ENCODE results near the gene MAPK4.
"Not testable (repeated sequence)": the region's sequence is repeated elsewhere in the genome, so short reads cannot be mapped to it uniquely, and the experiment has no call there.

The MAPK4 gene

GRCh38 chr18:50563376-50563775 lies 3.5 kb downstream of the MAPK4 start:
- Histone ChIP-seq H2AFZ (no peak overlapping the region), H3K4me2 (ENCODE audit: low read length) (no peak overlapping the region), H3K36me3 (ENCODE audit: control insufficient read depth, insufficient read depth, low read length) (no peaks in the 10 kb centered on the region), H3K4me1 (peaks cover 15% of the 10 kb centered on the region), H3K27me3 (ENCODE audit: control insufficient read depth, insufficient read depth, low read length) (no peaks in the 10 kb centered on the region), H3K27ac (no peak overlapping the region), H3K79me2 (peaks cover 8% of the 10 kb centered on the region), H3K4me3 (ENCODE audit: low read depth, low read length) (no peak overlapping the region), H3K9me3 (ENCODE audit: control insufficient read depth, low read length) (no peaks in the 10 kb centered on the region), H3K9ac (no peak overlapping the region)
- no peak for TF ChIP-seq CTCF (IDR thresholded peaks at IDR 0.05)

DNA sequence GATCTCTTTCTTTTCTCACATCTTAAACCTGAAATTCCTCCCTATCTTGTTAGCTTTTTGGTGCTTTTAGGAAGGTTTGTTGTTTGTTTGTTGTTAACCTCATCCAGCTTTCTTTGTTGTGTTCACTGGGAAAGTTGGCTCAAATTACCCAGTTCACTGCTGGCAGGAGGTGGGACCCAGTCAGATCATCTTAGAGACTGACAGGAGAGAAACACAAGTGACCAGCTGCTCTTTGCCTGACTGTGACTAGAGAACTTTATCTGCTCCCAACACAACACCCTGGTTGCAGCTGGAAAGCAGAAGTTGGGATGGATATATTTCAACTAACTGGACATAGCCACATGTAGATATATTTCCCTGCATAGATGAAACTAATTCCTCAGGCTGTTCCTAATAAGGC lies 10.0 kb downstream of the MAPK4 start:
- Histone ChIP-seq H3K27me3 (ENCODE audit: control insufficient read depth, insufficient read depth, low read length) (no peaks in the 10 kb centered on the region), H3K36me3 (ENCODE audit: control insufficient read depth, insufficient read depth, low read length) (no peaks in the 10 kb centered on the region), H3K9ac (no peak overlapping the region)

DNA sequence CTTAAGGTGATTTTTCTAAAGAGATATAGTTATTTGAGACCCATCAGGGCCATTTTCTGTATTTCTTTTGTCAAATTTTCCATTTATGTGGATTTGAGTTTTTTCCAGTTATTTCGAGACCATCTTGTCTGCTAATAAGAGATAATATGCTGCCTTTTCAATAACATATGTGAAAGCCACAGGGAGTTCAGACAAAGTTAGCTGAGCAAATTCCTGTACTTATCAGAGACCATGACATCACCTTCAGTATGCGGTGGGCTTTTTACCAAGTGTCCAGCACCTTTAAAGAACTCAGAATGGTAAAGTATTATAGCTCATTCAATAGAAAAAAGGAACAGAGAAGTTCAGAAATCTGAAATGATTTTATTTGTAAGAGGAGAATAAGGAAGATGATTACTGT lies 11.7 kb downstream of the MAPK4 start:
- no peak for TF ChIP-seq CTCF (IDR thresholded peaks at IDR 0.05)
- Histone ChIP-seq H3K79me2 (peaks cover 6% of the 10 kb centered on the region), H3K36me3 (ENCODE audit: control insufficient read depth, insufficient read depth, low read length) (no peaks in the 10 kb centered on the region), H3K4me2 (ENCODE audit: low read length) (no peak overlapping the region), H3K4me3 (ENCODE audit: low read depth, low read length) (no peak overlapping the region), H3K27me3 (ENCODE audit: control insufficient read depth, insufficient read depth, low read length) (no peaks in the 10 kb centered on the region), H3K4me1 (peaks cover 3% of the 10 kb centered on the region), H2AFZ (no peak overlapping the region), H3K9ac (no peak overlapping the region), H3K27ac (no peak overlapping the region), H3K9me3 (ENCODE audit: control insufficient read depth, low read length) (no peaks in the 10 kb centered on the region)

More for the DNA sequence above, 10.0 kb downstream of the MAPK4 start:
- Histone ChIP-seq H3K4me2 (ENCODE audit: low read length) (no peak overlapping the region), H3K79me2 (peaks cover 6% of the 10 kb centered on the region), H2AFZ (no peak overlapping the region), H3K4me3 (ENCODE audit: low read depth, low read length) (no peak overlapping the region), H3K4me1 (peaks cover 3% of the 10 kb centered on the region), H3K27ac (no peak overlapping the region), H3K9me3 (ENCODE audit: control insufficient read depth, low read length) (no peaks in the 10 kb centered on the region)
- no peak for TF ChIP-seq CTCF (IDR thresholded peaks at IDR 0.05)

DNA sequence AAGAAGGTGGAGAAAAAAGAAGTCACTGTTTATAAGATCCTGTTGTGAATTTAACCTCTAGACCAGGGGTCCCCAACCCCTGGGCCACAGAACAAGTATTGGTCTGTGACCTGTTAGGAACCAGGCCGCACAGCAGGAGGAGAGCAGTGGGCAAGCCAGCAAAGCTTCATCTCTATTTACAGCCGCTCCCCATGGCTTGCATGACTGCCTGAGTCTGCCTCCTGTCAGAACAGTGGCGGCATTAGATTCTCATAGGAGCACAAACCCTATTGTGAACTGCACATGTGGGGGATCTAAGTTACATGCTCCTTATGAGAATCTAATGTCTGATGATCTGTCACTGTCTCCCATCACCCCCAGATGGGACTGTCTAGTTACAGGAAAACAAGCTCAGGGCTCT lies 13.3 kb downstream of the MAPK4 start:
- not testable (repeated sequence) for H3K4me1 ChIP-seq; H3K27ac ChIP-seq; H2AFZ ChIP-seq; H3K9ac ChIP-seq; H3K27me3 ChIP-seq (ENCODE audit: control insufficient read depth, insufficient read depth, low read length); H3K36me3 ChIP-seq (ENCODE audit: control insufficient read depth, insufficient read depth, low read length); H3K9me3 ChIP-seq (ENCODE audit: control insufficient read depth, low read length); H3K4me3 ChIP-seq (ENCODE audit: low read depth, low read length); H3K4me2 ChIP-seq (ENCODE audit: low read length)
- peaks cover 12% of the 10 kb centered on the region for H3K79me2 ChIP-seq

- no peak overlapping the region for H2AFZ ChIP-seq
- H3K36me3 ChIP-seq (ENCODE audit: control insufficient read depth, insufficient read depth, low read length), result no peaks in the 10 kb centered on the region
- H3K4me1 ChIP-seq, result peaks cover 3% of the 10 kb centered on the region
- no peak overlapping the region for H3K9ac ChIP-seq
- no peaks in the 10 kb centered on the region for H3K27me3 ChIP-seq (ENCODE audit: control insufficient read depth, insufficient read depth, low read length)
- no peak overlapping the region for H3K27ac ChIP-seq
- TF ChIP-seq CTCF (IDR thresholded peaks at IDR 0.05), result no peak
- H3K9me3 ChIP-seq (ENCODE audit: control insufficient read depth, low read length), result no peaks in the 10 kb centered on the region
- H3K4me2 ChIP-seq (ENCODE audit: low read length), result no peak overlapping the region
- H3K4me3 ChIP-seq (ENCODE audit: low read depth, low read length), result no peak overlapping the region
- H3K79me2 ChIP-seq, result peaks cover 15% of the 10 kb centered on the region
Observed at GRCh38 chr18:50573679-50574078, 13.8 kb downstream of the MAPK4 start.
